NCI-H446 treated with DMSO at 0.1 percent for 48 hours (cell line): Measurements from ENCODE around the gene C22orf23.
A peak's percentile ranks its signal among the peaks of the same experiment; 100 is the strongest.

ENCODE experiments used
- DNase-seq: peaks from one replicate; lab custom pipeline; 2025; lab: John Stamatoyannopoulos, UW

Gene C22orf23

DNA sequence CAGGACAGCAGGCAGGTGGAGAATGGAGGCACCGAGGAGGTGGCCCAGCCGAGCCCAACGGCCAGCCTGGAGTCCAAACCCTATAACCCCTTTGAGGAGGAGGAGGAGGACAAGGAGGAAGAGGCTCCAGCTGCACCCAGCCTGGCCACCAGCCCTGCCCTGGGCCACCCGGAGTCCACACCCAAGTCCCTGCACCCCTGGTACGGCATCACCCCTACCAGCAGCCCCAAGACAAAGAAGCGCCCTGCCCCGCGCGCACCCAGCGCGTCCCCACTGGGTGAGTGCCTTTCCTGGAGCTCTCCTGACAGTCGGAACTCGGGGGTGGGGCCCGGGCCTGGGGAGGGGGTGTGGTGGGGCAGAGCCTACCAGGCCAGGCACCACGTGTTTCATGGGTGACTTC is 27.6 kb downstream of the C22orf23 start:
- DNase-seq, result no peak

GRCh38 chr22:37925330-37925729 is 28.1 kb downstream of the C22orf23 start:
- no peak for DNase-seq

GRCh38 chr22:37924386-37925065 is 28.9 kb downstream of the C22orf23 start:
- no peak for DNase-seq

DNA sequence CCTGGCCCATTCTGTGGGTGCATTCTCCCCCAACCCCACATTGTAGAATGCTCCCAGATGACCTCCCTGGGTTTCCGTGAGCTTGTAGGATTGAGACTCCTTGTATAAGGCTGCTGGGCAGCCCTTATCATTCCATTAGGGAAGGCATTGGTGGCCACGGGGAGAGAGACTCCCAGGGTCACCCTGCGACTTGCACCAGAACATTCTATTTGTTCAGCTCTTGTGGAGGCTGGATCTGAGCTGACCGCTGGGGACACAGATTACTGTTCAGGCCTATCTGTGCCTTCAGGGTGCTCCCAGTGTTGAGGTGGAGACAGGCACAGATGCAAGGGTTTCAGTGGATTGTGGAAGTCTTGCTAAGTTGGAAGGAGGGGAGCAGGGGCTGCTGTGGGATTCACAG is 29.5 kb downstream of the C22orf23 start:
- no peak for DNase-seq

DNA sequence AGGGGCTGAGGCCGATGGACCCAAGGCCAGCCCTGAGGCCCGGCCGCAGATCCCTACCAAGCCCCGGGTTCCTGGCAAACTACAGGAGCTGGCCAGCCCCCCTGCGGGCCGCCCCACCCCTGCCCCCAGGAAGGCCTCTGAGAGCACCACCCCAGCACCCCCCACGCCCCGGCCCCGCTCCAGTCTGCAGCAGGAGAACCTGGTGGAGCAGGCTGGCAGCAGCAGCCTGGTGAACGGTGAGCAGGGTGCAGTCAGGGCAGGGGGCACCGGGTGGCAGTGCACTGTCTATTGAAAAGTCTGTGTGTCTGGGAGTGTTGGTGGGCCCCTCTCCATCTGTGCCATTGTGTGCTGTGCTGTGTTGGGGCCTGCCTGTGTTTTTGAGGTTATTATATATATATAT is 31.2 kb downstream of the C22orf23 start:
- no peak for DNase-seq

DNA sequence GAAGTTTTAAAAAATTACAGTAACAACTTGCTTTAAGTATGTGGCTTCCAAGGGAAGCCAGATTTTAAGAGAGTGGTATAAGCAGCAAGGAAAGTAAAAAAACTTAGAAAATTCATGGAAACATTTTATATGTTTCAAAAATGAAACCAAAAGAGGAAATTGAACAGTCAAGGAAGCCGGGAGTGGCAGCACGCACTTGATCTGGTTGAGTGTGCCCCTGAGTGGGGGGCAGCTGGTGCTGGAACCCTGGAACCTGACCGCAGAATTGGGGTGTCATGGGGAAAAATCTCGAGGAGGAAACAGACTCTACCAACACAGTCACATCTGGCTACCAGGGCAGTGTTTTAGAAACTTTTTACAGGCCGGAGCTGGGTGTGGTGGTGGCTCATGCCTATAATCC is 33.3 kb downstream of the C22orf23 start:
- DNase-seq, result no peak

DNA sequence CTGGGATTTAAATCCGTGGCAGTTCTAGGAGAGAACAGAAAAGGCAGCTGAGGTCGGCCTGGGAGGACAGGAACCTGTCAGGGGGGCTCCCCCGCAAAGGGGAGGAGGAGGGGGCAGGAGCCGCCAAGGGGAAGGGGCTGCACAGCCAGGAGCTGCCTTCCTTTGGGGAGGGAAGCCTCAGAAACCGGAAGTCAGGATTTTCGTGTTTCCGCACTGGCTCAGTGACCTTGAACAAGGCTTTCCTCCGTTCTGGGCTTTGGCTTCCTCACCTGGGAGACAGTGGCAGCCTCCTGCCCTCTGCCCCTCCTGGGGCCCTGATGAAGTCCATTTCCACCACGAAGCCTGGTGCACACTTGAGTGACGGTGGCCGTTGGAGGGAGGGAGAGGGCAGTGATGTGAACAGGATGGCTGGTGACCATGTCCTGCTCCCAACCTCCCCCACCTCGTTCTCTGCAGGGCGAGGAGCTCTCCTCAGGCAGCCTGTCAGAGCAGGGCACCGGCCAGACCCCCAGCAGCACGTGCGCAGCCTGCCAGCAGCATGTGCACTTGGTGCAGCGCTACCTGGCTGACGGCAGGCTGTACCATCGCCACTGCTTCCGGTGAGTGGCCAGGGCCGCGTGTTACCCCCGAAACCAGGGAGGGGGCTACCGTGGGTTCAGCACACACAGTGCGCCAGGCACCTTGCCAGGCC is 34.7 kb downstream of the C22orf23 start:
- DNase-seq, result no peak

DNA sequence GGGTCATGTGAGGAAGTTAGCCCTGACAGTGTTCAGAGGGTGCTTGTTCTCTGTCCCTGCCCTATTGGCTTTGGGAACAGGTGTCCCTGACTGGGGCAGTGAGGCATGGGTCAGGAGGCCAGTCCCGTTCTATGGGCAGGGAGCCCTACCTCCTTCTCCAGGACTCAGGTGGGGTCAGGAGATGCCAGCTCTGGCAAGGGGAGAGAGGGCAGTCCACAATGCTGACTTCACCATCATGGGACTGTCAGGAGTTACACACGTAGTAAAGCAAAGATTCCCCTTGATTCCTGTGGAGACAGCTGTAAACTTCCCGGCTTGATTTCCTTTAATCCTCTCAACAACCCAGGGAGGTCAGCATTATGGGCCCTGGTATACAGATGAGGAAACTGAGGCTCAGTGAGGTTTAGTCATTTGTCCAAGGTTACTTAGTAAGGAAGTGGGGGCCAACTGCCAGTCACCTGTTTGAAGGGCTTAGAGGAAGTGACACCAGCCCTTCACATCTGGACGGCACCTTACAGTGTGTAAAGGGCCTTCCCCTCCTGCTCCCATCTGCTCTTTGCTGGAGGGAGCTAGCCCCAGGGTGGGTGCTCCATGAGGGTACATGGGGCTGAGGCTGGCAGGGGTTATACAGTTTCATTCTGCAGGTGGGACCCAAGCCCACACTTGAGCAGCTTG is 35.4 kb downstream of the C22orf23 start:
- DNase-seq, result no peak

DNA sequence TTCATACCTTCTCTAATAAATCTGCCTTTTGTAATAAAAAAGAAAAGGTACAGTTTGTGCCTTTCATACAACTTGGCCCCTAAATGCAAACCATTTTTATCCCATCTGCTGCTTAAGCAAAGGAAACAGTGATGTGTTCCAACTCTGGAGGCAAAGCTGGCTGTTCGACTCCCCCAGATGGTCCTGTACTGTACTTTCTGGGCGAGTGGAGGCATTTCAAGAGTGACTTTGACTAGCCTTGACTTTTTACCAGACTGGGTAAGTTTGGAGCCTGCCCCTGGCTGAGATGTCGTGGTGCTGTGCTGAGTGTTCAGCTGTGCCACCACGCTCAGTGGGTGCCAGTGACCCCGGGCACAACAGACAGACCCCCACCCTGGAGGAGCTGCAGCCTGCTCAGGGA is 37.1 kb downstream of the C22orf23 start:
- no peak for DNase-seq

- no peak for DNase-seq
These were observed 40.1 kb downstream of the C22orf23 start for GRCh38 chr22:37913233-37913721.

DNA sequence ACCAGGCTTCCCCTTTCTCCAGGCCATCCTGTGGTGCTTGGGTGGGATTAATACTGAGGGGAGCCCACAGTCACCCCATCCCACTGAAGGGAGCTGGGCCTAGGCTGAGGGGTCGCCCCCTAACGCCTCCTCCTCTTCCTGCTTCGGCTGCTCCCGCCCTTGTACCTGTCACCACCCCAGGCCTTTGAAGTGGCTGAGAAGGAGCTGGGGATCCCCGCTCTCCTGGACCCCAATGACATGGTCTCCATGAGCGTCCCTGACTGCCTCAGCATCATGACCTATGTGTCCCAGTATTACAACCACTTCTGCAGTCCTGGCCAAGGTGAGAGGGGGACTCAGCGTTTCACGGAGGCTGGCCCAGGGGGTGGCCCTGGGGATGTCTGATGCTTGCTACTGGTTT is 41.2 kb downstream of the C22orf23 start:
- DNase-seq, result no peak

DNA sequence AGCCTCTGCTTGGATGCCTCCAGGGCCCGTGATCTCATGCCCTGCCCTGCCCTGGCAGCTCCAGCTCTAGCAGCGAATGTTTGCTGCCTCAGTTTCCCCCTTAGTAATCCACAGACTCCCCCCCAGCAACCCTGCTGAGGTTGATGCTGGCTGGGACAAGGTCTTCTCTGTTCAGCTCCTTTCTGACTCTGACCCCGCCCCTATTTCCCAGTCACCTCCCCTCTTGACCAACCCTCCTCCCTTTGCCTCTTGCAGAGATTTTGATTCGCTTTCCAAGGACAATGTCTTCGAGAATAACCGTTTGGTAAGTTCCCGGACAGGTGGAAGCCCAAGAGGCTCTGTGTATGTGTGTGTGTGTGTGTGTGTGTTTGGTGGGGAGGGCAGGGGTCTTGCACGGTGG is 41.7 kb downstream of the C22orf23 start:
- DNase-seq, result no peak

GRCh38 chr22:37910890-37911672 is 42.3 kb downstream of the C22orf23 start:
- DNase-seq, result no peak

- DNase-seq, result no peak
These were observed 43.6 kb downstream of the C22orf23 start for GRCh38 chr22:37909766-37910165.

- no peak for DNase-seq
These were observed 46.1 kb downstream of the C22orf23 start for GRCh38 chr22:37907036-37907954.

DNA sequence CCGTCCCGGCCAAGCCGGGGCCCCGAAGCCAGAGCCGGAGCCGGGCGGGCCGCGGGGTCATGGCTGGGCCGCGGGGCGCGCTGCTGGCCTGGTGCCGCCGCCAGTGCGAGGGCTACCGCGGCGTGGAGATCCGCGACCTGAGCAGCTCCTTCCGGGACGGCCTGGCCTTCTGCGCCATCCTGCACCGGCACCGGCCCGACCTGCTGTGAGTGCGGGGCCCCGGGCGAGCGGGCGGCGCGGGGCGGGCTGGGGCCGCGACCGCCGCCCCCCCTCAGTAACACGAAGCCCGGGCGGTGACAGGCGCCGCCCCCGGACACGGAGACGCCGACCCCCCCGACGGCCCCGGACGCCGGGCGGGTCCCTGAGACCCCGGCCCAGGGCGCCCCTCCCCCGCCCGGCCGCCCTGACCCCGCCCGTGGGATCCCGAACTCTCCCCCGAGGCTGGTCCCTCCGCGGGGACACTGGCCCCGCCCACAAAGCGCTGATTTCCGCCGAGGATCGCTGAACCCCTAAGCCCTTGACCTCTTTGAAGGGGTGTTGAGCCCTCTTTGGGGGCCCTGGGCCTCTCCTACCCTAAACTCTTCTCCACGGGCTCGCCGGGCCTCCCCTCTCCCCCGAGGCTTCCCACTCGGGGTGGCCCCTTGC is 46.9 kb downstream of the C22orf23 start:
- no peak for DNase-seq

GRCh38 chr22:37905534-37906363 is 47.7 kb downstream of the C22orf23 start, which contains the start of gene MICALL1:
MICALL1 (plus strand) TSS chr22:37906297; CDS start chr22:37906423, 126 bp downstream.
- no peak for DNase-seq

DNA sequence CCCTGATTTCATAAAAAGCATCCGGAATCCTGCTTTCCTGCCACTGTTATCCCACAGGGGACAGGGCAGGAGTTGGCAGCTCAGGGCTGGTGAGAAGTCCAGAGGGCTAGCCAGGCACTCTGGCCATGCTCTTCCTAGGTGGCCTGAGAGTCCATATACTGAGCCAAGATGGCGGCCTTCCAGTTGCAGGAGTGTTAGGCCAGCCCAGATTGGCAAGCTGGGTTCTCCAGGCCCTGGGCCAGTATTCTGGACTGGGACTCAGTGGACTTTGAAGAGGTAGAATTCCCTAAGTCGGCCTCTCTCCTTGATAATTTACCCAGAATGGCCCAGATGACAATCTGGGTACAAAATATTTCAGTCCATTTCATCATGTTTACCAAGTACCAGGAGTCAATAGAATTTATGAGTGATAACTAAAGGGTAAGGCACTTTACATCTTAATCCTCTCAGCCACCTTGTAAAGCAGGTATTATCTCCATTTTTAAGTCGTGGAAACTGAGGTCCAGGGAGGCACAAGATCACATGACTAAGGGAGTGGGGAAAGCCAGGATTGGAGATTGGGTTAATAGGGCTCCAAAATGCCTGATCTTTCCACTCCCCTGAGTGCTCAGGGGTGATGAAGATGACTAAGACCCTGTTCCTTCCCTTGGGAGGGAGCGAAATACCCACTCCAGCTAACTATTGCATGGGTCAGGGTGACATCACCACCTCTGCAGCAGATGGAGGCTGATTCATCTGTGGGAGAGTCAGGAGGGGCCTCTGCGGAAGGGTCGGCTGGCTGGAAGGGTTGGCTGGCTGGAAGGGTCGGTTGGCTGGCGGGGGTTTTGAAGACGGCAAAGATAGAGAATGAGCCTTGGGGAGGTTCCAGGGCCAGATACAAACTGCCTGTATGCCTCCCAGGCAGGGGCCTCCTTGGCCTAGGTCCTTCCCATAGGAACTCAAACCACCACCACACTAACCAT is 48.5 kb downstream of the C22orf23 start:
- peak; percentile 72 for DNase-seq
